Fibroblast of skin of abdomen (primary cell): ENCODE results near the gene CALHM5.

Experiments used
- DNase-seq: peaks from one replicate; pipeline ENCODE4 v3.0.0-alpha.2; 2013

The CALHM5 gene

GRCh38 chr6:116508527-116508926 is 2.9 kb upstream of the CALHM5 start:
- no peak for DNase-seq

- DNase-seq: no peak
Measured at GRCh38 chr6:116512111-116512559, 696 bp downstream of the CALHM5 start.

- no peak for DNase-seq
Measured at GRCh38 chr6:116512734-116513133, 1.3 kb downstream of the CALHM5 start.

GRCh38 chr6:116513224-116513875 is 1.9 kb downstream of the CALHM5 start:
- DNase-seq: no peak

GRCh38 chr6:116514111-116514510 is 2.7 kb downstream of the CALHM5 start:
- no peak for DNase-seq

GRCh38 chr6:116515141-116515540 is 3.7 kb downstream of the CALHM5 start:
- no peak for DNase-seq

GRCh38 chr6:116518621-116519368 is 7.4 kb downstream of the CALHM5 start:
- no peak for DNase-seq

GRCh38 chr6:116522896-116523295 is 11.5 kb downstream of the CALHM5 start:
- DNase-seq: no peak

- no peak for DNase-seq
Measured at GRCh38 chr6:116524236-116524635, 12.8 kb downstream of the CALHM5 start.

GRCh38 chr6:116528133-116528532 is 16.7 kb downstream of the CALHM5 start:
- no peak for DNase-seq

- DNase-seq: no peak
Measured at GRCh38 chr6:116528780-116529179, 17.3 kb downstream of the CALHM5 start.

GRCh38 chr6:116529466-116530290 is 18.2 kb downstream of the CALHM5 start:
- no peak for DNase-seq

- no peak for DNase-seq
Measured at GRCh38 chr6:116530436-116530835, 19.0 kb downstream of the CALHM5 start.

GRCh38 chr6:116531675-116532570 is 20.5 kb downstream of the CALHM5 start:
- peak; percentile 66 for DNase-seq

- no peak for DNase-seq
Measured at GRCh38 chr6:116533233-116533957, 22.0 kb downstream of the CALHM5 start.

GRCh38 chr6:116535109-116535508 is 23.7 kb downstream of the CALHM5 start:
- no peak for DNase-seq

- DNase-seq: peak; percentile 69
Measured at GRCh38 chr6:116536216-116536621, 24.8 kb downstream of the CALHM5 start.

GRCh38 chr6:116542426-116542825 is 31.0 kb downstream of the CALHM5 start:
- DNase-seq: no peak

GRCh38 chr6:116543149-116543548 is 31.7 kb downstream of the CALHM5 start:
- no peak for DNase-seq

GRCh38 chr6:116545651-116546050 is 34.2 kb downstream of the CALHM5 start, which contains the start of gene TRAPPC3L:
Gene TRAPPC3L, minus strand, starts transcription at chr6:116545684. Its CDS starts 170 bp downstream, at chr6:116545514.
- no peak for DNase-seq

GRCh38 chr6:116547358-116547757 is 35.9 kb downstream of the CALHM5 start:
- DNase-seq: no peak
